T-helper 17 cell (primary cell): ENCODE data around the gene MAD2L1BP. TPM values are rescaled to one million over a fixed set of nuclear protein-coding genes. Genes with fewer than 3 reads are reported as not detected.

Experiments used
- ATAC-seq: fragments of 150-1000 bp; cut with Tn5 transposase; 2 replicates; pipeline ENCODE4 v1.10.0; 2021; ENCODE audit warnings: mild to moderate bottlenecking, moderate library complexity
- DNase-seq, 3 donors: peaks; one replicate each; pipeline versions ENCODE4 v3.0.0 to v3.0.0-alpha.2; 2020 to 2021
- H3K9me3 ChIP-seq: one replicate; pipeline ENCODE4 v1.7.0; 2013; ENCODE audit warnings: low read length, mild to moderate bottlenecking; ENCODE audit not compliant: control insufficient read depth, poor library complexity, severe bottlenecking
- H3K27ac Mint-ChIP-seq: one replicate; pipeline ENCODE4 v1.8.0; 2022; ENCODE audit warnings: mild to moderate bottlenecking, moderate library complexity, mixed read lengths
- H3K27me3 Mint-ChIP-seq: one replicate; pipeline ENCODE4 v1.8.0; 2022; ENCODE audit warnings: mixed read lengths
- H3K36me3 Mint-ChIP-seq: one replicate; pipeline ENCODE4 v1.8.0; 2022; ENCODE audit warnings: low read depth, mixed read lengths
- H3K4me1 Mint-ChIP-seq: one replicate; pipeline ENCODE4 v1.8.0; 2022; ENCODE audit warnings: mild to moderate bottlenecking, mixed read lengths
- H3K4me3 Mint-ChIP-seq: one replicate; pipeline ENCODE4 v1.8.0; 2022; ENCODE audit warnings: mild to moderate bottlenecking, moderate library complexity, mixed read lengths
- total RNA-seq, 4 donors: library from RNA in 2 of 4; stranded (reverse) in 2 of 4; gene quantifications; one replicate each; pipeline ENCODE4 v1.2.3 and lab custom pipeline; 2022 to 2026

The MAD2L1BP gene
- total RNA-seq, 2 donors from 2014 or later, result 17.1 to 30.5 TPM

- no peak overlapping the region for H3K4me3 Mint-ChIP-seq
- H3K4me1 Mint-ChIP-seq, result peaks cover 13% of the 10 kb centered on the region
- no peak for ATAC-seq
These were observed 29.7 kb downstream of the MAD2L1BP start for GRCh38 chr6:43665376-43665775.

DNA sequence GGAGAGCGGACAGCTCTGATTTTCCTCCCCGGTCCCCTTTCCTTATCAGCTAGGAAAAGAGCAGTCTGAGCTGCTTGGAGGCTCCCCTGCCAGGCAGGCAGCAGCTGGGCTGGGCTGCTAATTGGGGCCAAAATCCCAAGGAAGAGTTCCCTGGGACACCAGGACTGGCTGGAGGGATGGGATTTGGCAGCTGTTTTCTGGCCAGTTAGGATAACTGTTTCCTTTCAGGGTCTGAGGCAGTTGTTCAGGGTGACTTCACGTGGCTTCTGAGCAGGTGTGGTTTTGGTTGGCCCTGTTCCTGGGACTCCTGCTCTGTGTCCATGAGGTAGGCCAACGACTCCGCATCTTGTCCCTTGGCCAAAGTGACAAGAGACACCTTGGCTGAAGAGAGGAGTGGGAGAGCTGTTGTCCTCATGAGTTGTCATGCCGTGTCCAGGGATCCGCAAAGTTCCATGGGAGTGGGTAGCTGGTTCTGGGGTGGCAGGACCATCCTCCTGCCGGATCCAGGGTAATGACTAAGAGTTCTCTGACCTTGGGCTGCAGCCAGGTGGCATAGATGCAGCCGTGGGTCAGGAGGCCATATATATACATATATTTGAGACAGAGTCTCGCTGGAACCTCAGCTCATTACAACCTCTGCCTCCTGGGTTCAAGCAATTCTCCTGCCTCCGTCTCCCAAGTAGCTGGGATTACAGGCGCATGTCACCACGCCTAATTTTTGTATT is 30.7 kb downstream of the MAD2L1BP start:
- Mint-ChIP-seq H3K27me3 (no peaks in the 10 kb centered on the region), H3K36me3 (no peaks in the 10 kb centered on the region), H3K27ac (no peak overlapping the region), H3K4me3 (peak overlapping the region; percentile 19), H3K4me1 (peaks cover 16% of the 10 kb centered on the region)
- no peak for DNase-seq
- H3K9me3 ChIP-seq, result no peaks in the 10 kb centered on the region
- no peak for ATAC-seq

More at GRCh38 chr6:43665376-43665775, 29.7 kb downstream of the MAD2L1BP start:
- H3K36me3 Mint-ChIP-seq, result no peaks in the 10 kb centered on the region
- DNase-seq, result no peak
- H3K27ac Mint-ChIP-seq, result no peak overlapping the region
- no peaks in the 10 kb centered on the region for H3K27me3 Mint-ChIP-seq
- H3K9me3 ChIP-seq, result no peaks in the 10 kb centered on the region

- H3K9me3 ChIP-seq, result no peaks in the 10 kb centered on the region
- H3K36me3 Mint-ChIP-seq, result no peaks in the 10 kb centered on the region
- DNase-seq (peak; percentile 61 to 78 (median 66)), ATAC-seq (peak; percentile 80)
- no peaks in the 10 kb centered on the region for H3K27me3 Mint-ChIP-seq
- peaks cover 18% of the 10 kb centered on the region for H3K4me1 Mint-ChIP-seq
- peak overlapping the region; percentile 64 for H3K4me3 Mint-ChIP-seq
- H3K27ac Mint-ChIP-seq, result no peak overlapping the region
These were observed 31.9 kb downstream of the MAD2L1BP start for GRCh38 chr6:43667245-43668150.

GRCh38 chr6:43668151-43669028 is 32.8 kb downstream of the MAD2L1BP start:
- H3K27me3 Mint-ChIP-seq, result no peaks in the 10 kb centered on the region
- H3K4me3 Mint-ChIP-seq, result peak overlapping the region; percentile 56
- H3K27ac Mint-ChIP-seq, result peak overlapping the region; percentile 49
- ATAC-seq (peak; percentile 69), DNase-seq (no peak)
- H3K36me3 Mint-ChIP-seq, result no peaks in the 10 kb centered on the region
- H3K9me3 ChIP-seq, result no peaks in the 10 kb centered on the region
- peaks cover 18% of the 10 kb centered on the region for H3K4me1 Mint-ChIP-seq

DNA sequence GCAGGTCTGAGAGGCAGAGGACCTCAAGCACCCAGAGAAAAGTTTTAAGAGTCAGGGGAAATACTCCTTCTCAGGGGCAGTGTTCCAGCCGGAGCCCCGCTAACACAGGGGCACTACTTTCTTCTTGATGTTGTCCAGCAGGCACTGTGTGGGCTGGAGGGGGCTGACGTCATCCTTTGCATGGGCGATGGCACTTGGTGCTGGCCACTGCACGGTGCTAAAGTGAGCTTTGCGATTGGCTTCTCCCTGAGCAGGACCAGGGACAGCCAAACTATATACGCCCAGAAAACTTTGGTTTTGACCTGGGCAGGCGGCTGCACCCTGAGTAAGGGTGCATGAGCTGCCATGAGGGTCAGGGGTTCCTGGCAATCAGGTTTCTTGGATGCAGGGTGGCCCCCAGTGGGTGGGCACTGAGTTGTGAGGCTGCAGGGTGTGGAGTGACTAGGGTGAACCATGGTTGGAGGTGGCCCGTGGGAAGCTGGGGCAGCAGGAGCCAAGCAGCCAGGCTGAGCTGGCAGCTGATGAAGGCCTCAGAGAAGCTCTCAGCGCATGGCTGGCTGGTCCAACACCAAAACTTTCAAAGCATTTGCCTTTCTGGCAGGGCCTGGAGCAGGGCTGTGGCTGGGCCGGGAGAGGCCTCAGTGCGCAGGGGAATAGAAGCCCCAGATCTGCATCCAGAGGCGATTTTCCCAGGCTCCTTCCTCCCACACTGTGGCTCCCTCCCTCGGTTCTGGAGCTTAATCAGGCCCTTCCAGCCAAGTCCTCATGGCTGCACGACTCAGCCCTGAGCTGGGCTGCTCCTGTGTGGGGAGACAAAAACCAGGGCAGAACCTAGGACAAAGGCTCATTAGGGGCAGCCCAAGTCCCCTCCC is 33.6 kb downstream of the MAD2L1BP start:
- Mint-ChIP-seq H3K4me1 (peaks cover 18% of the 10 kb centered on the region), H3K27ac (peak overlapping the region; percentile 49)

GRCh38 chr6:43669922-43670622 is 34.4 kb downstream of the MAD2L1BP start:
- H3K4me3 Mint-ChIP-seq, result no peak overlapping the region
- H3K36me3 Mint-ChIP-seq, result no peaks in the 10 kb centered on the region
- no peaks in the 10 kb centered on the region for H3K27me3 Mint-ChIP-seq
- H3K27ac Mint-ChIP-seq, result peak overlapping the region; percentile 49
- H3K9me3 ChIP-seq, result no peaks in the 10 kb centered on the region
- ATAC-seq (peak; percentile 28), DNase-seq (no peak)
- H3K4me1 Mint-ChIP-seq, result peaks cover 18% of the 10 kb centered on the region

More for the DNA sequence above, 33.6 kb downstream of the MAD2L1BP start:
- H3K4me3 Mint-ChIP-seq, result no peak overlapping the region
- H3K9me3 ChIP-seq, result no peaks in the 10 kb centered on the region
- no peaks in the 10 kb centered on the region for H3K27me3 Mint-ChIP-seq
- ATAC-seq (no peak), DNase-seq (no peak)
- H3K36me3 Mint-ChIP-seq, result no peaks in the 10 kb centered on the region

DNA sequence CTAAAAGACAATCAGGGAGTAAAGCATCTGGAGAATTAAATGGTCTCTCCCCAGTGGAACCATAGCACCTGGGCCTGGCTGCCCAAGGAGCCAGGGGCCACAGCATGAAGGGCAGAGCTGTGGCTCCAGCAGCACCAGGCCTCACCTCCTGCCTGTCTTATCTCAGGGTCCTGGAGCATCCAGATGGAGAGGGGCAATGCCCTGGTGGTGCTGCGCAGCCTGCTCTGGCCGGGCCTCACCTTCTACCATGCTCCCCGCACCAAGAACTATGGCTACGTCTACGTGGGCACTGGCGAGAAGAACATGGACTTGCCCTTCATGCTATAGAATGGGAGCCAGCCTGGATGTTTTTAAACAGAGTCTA is 35.0 kb downstream of the MAD2L1BP start:
- no peaks in the 10 kb centered on the region for H3K36me3 Mint-ChIP-seq
- H3K27me3 Mint-ChIP-seq, result no peaks in the 10 kb centered on the region
- H3K4me1 Mint-ChIP-seq, result peaks cover 18% of the 10 kb centered on the region
- no peaks in the 10 kb centered on the region for H3K9me3 ChIP-seq
- ATAC-seq (no peak), DNase-seq (no peak)
- H3K4me3 Mint-ChIP-seq, result no peak overlapping the region
- peak overlapping the region; percentile 49 for H3K27ac Mint-ChIP-seq

DNA sequence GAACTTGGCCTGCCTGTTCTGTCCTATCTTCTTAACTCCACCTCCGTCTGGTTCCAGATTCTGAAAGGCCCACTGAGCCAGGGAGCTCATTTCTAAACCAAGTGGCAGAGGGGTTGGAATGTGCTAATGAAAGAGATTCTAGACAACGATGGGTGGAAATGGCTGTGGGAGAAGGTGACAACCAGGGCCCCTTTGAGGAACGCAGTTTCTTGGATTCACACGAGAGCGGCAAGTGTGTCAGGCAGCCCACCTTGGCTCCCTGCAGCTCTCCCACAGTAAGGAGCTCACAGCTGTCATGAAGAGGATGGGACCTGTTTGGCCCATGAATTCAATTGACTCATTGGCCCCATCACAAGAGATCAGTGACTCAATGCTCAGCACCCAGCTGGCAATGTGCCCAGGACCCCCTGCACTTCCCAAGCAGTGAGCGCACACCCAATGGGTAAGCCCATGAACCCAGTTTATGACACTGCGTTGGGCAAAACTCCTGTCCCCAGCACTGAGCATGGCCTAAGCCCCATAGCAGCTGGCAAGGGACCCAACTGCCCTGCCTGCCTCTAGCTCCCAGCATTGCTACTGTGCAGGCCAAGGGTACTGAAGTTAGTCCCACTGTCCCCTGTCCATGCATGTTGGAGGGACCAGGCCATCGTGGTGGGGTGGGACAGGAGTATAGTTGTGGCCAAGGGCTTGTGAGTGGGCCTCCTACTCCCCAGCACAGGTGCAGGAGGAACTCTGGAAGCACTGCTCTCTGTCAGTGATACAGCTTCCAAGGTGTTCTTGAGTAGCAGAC is 35.6 kb downstream of the MAD2L1BP start:
- no peak for DNase-seq
- peak overlapping the region; percentile 49 for H3K27ac Mint-ChIP-seq
- no peak for ATAC-seq
- no peaks in the 10 kb centered on the region for H3K9me3 ChIP-seq
- peaks cover 18% of the 10 kb centered on the region for H3K4me1 Mint-ChIP-seq
- H3K4me3 Mint-ChIP-seq, result no peak overlapping the region
- no peaks in the 10 kb centered on the region for H3K36me3 Mint-ChIP-seq
- H3K27me3 Mint-ChIP-seq, result no peaks in the 10 kb centered on the region

DNA sequence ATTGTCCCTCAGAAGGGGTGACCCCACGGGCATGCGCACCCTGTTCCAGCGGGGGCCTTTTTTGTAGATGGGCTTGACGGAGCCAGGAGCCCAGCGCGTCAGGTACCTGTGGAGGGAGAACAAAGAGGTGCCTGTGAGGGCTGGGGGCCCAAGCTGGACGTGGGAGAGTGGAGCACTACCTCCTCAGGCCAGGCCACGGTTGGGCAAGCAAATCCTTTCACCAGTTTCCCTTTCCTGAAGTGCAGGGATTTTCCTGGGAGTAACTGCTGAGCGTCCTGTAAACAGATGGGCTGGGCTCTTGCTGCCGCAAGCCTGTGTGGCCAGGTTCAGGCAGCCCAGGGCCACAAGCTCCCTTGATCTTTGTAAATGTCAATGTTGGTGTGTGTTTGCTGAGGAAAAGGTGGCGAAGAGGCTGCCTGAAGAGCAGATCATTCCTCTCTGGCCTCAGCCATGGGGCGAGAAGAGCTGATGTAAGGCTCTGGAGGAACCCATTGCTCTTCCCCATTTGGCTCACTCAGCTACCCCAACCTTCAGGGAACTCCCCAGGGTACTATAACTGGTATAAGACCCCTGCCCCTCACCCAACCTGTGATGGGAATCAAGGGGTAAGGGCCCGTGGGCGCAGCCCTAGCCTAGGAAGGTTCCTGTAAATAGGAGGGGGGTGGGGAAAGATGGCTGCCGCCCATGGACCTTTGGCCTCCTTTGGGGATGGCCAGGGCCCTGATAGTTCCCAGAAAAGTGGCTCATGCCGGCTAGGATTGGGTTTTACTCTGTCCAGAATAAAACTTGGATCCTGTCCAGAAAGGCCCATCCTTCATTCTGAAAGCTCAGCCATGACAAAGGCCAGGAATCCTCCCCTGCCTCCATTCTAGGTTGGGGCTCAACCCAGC is 36.4 kb downstream of the MAD2L1BP start:
- H3K9me3 ChIP-seq, result no peaks in the 10 kb centered on the region
- Mint-ChIP-seq H3K27ac (no peak overlapping the region), H3K4me3 (no peak overlapping the region), H3K36me3 (no peaks in the 10 kb centered on the region), H3K27me3 (no peaks in the 10 kb centered on the region), H3K4me1 (peaks cover 18% of the 10 kb centered on the region)
- no peak for DNase-seq
- ATAC-seq, result no peak

DNA sequence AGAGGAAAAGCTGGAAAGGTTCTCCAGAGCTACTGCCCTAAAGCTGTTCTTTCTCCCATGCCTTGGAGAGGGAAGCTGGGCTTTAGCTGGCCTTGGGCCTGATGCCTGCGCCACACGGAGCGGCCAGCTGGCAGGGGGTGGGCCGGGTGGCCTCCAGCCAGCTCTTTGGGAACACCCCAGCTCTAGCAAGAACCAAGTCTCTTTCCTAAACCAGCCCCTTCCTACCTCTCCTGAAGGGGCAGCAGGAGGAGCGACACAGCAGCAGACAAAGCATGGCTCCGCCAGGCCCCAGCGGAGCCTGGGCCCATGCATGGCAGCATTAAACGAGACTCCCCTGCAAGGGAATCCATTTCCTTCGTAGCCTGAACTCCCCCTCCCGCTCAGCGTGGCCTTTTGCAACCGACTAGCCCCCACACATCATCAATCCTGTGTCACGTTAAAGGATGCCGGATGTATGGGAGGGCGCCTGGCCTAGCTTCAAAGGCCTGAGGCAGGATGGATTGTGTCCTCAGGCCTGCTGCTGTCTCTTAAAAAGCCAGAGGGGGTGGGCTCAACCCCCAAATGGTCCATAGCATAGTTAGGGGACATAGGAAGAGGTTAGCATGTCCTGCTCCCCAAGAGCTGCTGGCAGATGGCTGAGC is 37.9 kb downstream of the MAD2L1BP start:
- Mint-ChIP-seq H3K27ac (no peak overlapping the region), H3K36me3 (peaks cover 2% of the 10 kb centered on the region), H3K27me3 (no peaks in the 10 kb centered on the region), H3K4me1 (peaks cover 10% of the 10 kb centered on the region), H3K4me3 (no peak overlapping the region)
- DNase-seq, result no peak
- ATAC-seq, result no peak
- H3K9me3 ChIP-seq, result no peaks in the 10 kb centered on the region
